ENCODE data around the gene C16orf86. TPM values are rescaled to one million over a fixed set of nuclear protein-coding genes. Genes with fewer than 3 reads are reported as not detected.

Gene C16orf86
- polyA plus RNA-seq (2013, experiment 1 of 2; ENCODE audit: insufficient read length) = 1.6 TPM
- polyA plus RNA-seq (2013, experiment 2 of 2; ENCODE audit: insufficient read length) = 1.7 TPM

DNA sequence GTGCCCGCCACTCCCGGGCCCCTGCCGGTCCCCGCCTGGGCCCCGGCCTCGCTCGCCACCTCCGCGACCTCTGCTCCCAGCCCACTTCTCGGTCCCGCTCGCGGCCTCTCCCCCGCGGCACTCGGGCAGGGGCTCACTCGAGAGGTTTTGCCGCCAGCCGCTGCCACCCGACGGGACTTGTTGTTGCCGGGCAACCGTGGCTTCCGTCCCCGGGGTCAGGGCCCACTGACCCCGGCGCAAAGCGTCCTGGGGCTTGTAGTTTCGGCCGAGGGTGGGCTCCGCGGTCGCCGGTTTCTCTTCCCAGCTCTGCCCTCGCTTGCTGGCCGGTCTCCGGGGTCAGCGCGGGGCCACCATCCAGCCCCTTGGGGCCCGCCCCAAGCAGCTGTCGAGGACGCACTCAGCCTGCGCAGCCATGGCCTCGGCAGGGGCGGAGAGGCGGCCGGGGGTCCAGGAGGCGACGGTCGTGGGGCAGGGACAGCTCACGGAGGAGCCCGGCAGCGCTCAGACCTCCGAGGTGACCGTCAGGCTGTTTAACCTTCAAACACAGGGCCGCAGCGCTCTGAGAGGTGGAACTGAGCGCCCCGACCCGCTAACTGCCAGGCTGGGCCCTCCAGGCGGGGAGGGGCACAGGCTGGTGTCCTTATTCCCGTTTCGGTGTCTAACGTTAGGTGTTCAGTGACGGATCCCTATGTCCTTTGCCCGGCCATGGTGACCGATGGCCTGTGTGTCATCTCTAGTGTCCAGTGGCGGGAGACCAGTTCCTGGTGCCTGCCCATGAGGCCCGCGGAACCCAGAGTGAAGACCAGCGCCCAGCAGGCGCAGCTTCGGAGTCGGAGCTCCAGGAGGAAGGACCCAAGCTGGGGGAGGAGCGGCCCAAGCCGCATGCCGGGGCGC lies at the start of gene C16orf86, which contains the start of gene ENKD1:
TSS of gene C16orf86 (plus strand) at position 256 of the 894 bp plus-strand sequence. CDS start at position 413, 157 bp downstream.
TSS of gene ENKD1 (minus strand) at position 192 of the 894 bp plus-strand sequence. CDS start 308 bp downstream, outside the sequence.
- DNase-seq = peak; percentile 83

- no peak for DNase-seq
Observed at GRCh38 chr16:67628216-67628615, 38.4 kb upstream of the C16orf86 start.

DNA sequence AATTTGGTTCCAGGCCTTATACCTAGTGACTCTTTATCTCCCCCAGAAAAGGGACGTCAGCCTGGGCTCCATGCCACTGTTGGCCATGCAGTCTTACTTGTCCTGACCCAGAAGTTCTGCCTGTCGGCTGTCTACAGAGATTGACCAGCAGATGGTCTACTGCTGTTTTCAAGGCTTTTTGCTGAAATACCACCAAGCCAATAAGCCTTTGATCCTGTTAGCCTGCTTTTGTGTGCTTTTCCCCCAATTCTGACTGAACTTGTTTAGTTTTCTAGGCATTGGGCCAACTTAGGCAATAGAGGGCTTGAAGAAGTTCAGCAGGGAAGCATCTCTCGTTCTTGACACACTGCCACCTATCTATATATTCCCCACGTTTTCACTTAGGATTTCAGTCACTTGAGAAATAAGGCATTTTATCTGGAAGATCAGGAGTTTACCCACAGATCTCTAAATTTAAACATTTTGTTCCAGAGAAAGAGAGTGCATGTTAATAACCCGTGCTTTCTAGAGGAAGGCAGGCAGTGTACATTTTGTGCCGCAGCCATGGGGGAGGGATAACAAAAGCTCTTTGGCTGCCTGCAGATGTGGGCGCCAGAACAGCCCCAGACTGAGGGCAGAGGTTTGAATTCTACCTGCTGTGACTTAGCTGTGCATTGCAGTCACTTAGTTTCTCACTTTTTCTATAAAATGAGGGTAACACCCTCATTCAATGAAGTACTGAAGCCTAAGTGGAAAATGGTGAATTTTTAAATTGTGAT lies 34.0 kb upstream of the C16orf86 start:
- no peak for DNase-seq

DNA sequence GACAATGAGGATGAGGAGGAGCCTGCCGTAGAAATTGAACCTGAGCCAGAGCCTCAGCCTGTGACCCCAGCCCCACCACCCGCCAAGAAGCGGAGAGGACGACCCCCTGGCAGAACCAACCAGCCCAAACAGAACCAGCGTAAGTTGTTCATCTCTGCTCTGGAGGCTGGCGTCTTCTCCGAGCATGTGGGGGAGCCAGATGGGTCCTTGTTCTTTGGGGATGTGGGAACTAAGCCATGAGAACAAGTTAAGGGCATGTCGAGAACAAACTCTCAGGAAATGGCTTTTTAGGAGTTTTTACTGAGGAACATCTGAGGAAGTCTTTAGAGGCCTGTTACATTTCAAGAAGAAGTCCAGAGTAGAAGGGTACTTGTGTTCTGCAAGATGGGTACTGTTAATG lies 29.9 kb upstream of the C16orf86 start:
- no peak for DNase-seq

DNA sequence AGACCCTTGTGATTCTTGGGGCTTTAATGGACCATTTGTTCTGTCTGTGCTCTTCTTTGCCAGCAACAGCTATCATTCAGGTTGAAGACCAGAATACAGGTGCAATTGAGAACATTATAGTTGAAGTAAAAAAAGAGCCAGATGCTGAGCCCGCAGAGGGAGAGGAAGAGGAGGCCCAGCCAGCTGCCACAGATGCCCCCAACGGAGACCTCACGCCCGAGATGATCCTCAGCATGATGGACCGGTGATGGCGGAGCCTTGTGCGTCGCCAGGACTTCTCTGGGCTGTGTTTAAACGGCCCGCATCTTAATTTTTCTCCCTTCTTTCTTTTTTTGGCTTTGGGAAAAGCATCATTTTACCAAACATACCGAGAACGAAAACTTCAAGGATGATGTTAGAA lies 29.0 kb upstream of the C16orf86 start:
- DNase-seq = no peak

DNA sequence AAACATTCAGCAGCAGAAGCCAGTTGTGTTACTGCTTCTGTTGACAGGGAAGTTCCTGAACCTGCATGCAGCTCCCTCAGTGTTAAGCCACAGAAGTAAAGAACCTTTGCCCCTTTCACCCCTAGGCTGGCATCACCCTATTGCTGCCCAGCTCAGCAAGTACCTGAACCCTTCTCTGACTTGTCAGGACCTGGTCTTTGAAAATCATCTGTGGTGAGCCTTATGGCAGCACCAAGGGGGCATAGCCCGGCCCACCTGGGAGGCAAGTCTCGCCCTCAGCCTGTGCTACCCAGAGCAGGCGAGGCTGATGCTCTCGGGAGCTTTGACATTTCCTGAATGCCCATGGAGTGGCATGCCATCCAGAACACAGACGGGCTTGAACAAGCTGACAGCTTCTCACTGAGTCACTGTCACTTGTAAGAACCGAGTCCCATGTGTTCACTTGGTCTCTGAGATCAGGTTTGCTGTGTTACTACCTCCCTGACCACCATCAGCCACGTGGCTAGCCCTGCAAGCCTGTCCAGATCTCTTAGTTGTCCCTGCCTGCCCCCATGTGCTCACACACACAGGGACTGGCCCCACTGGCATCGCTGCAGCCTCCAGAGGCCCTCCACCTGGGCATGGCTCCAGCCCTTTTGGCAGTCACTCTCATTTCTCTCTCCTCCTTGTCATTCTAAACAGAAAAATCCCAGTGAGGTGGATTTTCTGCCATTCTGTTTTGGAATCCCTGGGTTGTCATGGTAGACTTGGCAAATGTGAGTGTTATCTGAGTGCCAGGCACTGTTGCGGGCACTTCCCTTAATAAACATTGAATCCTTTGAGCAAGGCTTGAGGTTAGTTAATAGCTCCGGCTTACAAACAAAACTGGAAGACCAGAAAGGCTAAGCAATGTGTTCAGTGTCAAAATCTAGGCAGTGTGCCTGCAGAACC lies 24.6 kb upstream of the C16orf86 start:
- DNase-seq = no peak

- DNase-seq = no peak
Observed at GRCh38 chr16:67644038-67644437, 22.6 kb upstream of the C16orf86 start.

DNA sequence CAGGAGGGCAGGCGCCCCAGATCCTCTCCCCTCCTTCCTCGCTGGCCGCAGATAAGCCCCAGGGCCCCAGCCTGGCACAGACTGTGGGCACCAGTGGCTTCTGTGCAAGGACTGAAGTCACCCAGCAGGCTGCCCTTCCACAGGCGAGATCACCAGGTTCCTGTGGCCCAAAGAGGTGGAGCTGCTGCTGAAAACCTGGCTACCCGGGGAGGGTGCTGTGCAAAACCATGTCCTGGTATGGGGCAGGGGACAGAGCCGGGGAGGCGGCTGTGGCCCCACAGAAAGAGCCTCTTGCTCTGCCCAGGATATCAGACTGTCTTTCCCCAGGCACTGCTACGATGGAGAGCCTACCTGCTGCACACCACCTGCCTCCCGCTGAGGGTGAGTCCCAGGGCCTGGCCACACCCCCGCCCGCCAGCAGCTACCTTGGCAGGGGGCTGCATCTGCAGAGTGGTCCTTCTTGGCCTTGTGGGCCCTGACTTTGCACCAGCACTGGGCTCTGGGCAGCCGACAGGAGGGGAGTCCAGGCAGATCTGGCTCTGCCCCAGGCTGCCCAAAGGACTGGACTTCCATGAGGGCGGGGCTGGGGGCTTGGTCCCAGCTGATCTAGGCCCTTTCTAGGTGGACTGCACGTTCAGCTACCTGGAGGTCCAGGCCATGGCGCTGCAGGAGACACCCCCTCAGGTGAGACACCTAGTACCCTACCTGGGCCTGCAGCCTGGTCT lies 21.1 kb upstream of the C16orf86 start:
- DNase-seq = no peak

GRCh38 chr16:67647111-67647651 lies 19.4 kb upstream of the C16orf86 start:
- DNase-seq = no peak

DNA sequence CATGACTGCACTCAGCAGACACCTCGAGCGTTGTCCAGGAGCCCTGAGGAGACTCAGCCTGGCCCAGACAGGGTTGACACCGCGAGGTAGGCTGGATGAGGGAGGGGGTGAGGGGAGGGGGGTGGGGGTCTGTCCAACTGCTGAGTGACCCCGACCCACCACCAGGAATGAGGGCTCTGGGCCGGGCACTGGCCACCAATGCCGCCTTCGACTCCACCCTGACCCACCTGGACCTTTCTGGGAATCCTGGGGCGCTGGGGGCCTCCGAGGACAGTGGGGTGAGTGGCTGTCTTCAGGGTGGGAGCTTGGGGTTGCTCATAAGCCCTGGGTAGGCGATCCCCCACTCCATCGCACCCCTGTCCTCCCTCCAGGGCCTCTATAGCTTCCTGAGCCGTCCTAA lies 18.9 kb upstream of the C16orf86 start:
- DNase-seq = no peak

DNA sequence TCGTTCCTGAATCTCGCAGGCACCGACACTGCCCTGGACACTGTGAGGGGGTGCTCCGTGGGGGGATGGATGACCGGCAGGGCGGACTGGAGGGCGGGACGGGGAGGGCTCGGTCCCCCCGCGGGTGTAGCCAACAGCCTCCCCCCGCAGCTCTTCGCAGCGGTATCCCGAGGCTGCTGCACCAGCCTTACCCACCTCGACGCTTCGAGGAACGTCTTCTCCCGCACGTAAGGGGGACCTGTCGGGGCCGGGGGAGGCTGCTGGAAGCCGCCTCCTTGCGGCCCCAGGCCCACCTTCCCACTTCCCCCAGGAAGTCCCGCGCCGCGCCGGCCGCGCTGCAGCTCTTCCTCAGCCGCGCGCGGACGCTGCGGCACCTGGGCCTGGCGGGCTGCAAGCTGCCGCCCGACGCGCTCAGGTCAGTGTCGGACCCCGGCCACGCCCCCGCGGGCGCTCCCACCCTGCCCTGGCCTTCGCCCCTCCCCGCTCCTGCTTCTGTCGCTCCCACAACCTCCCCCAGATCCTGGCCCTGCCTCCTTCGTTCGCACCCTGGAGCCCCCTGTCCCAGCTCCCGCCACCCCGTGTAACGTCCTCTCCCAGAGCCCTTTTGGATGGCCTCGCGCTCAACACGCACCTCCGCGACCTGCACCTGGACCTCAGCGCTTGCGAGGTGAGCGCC lies 18.4 kb upstream of the C16orf86 start:
- DNase-seq = no peak

GRCh38 chr16:67648764-67649407 lies 17.7 kb upstream of the C16orf86 start:
- no peak for DNase-seq

- DNase-seq = no peak
Observed at GRCh38 chr16:67649494-67649931, 17.1 kb upstream of the C16orf86 start.

DNA sequence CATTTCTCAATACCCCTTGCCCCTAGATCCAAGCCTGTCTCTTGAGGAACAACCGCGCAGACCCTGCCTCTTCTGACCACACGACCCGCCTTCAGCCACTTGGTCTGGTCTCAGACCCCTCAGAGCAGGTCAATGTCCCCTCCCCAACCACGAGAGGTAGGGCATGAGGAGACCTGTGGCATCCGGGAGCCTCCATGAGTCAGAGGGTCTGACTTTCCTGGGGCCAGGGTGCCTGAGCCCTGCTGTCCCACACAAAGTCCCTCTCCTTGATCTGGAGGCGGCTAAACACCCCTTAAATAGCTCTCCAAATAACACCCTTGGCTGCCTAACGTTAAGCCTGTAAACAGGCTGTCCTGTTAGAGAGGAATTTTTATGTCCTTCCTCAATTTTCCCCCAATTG lies 16.6 kb upstream of the C16orf86 start:
- DNase-seq = no peak

DNA sequence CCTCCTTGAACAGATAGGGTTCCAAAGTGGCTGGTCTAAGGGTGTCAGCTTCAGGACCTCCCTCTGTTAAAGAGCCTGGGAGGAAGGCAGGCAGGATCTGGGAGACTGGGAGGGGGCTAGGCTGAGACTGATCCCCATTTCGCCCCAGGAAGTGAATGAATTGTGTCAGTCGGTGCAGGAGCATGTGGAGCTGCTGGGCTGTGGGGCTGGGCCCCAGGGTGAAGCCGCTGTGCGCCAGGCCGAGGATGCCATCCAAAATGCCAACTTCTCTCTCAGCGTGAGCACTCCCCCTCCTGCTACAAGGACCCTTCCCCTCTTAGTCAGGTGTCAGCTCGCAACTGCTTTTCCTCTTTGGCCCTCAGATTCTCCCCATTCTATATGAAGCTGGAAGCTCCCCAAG lies 15.6 kb upstream of the C16orf86 start:
- DNase-seq = no peak

GRCh38 chr16:67651847-67652246 lies 14.8 kb upstream of the C16orf86 start:
- DNase-seq = no peak

- DNase-seq = peak; percentile 32
Observed at GRCh38 chr16:67652578-67653127, 14.0 kb upstream of the C16orf86 start.

GRCh38 chr16:67653128-67653788 lies 13.4 kb upstream of the C16orf86 start:
- DNase-seq = peak; percentile 20

DNA sequence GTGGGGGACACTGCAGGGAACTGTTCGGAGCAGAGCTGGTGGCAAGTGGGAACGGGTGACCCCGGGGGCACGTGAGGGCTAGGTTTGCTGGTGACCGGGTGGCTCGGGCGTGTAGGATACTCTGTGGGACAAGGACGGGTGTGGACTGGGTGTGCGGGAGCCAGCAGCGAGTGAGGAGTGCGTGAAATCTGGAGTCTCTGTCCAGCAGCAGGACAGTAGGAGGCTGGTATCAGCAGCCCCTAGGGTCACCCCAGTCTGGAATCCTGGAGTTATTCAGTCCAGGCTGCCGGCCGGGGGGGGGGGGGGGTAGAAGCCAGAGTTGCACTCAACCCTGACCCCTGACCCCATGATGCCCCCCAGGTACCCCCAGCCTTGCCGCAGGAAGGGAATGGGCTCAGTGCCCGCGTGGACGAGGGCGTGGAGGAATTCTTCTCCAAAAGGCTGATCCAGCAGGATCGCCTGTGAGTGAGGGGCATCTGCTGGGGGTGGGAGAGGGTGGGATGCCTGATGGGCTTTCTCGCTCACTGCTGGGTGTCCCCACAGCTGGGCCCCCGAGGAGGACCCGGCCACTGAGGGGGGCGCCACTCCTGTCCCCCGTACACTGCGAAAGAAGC lies 12.7 kb upstream of the C16orf86 start:
- DNase-seq = no peak

Data from fibroblast of skin of back (primary cell).